Activated B cell treated with CpG ODN at 0.5 μM for 24 hours (primary cell): Measurements from ENCODE around the gene MGMT. TPM values are rescaled to one million over a fixed set of nuclear protein-coding genes. Genes with fewer than 3 reads are reported as not detected.

ENCODE experiments used
- ATAC-seq: fragments of 200-7000 bp; cut with Tn5 transposase; one replicate; pipeline ENCODE4 v1.10.0; 2021; ENCODE audit warnings: low read depth, mild to moderate bottlenecking, moderate library complexity
- CTCF ChIA-PET: fragments of 350-600 bp; sonication (Branson Sonifier 250); formaldehyde crosslinking; loops from one replicate; lab custom pipeline; 2021; ENCODE audit warnings: antibody characterized with exemption; lab: Charles Lee
- POLR2A ChIA-PET: fragments of 350-600 bp; sonication (Branson Sonifier 250); formaldehyde crosslinking; loops from one replicate; lab custom pipeline; 2021; ENCODE audit warnings: antibody characterized with exemption; lab: Charles Lee
- DNase-seq: peaks from one replicate; pipeline ENCODE4 v3.0.0; 2022
- H3K27ac Mint-ChIP-seq: one replicate; pipeline ENCODE4 v1.8.0; 2020; ENCODE audit warnings: mixed read lengths
- H3K27me3 Mint-ChIP-seq: one replicate; pipeline ENCODE4 v1.8.0; 2021; ENCODE audit warnings: mixed read lengths
- H3K36me3 Mint-ChIP-seq: one replicate; pipeline ENCODE4 v1.8.0; 2021; ENCODE audit warnings: low read depth, mixed read lengths
- H3K4me1 Mint-ChIP-seq: one replicate; pipeline ENCODE4 v1.8.0; 2021; ENCODE audit warnings: mixed read lengths
- H3K4me3 Mint-ChIP-seq: one replicate; pipeline ENCODE4 v1.8.0; 2020; ENCODE audit warnings: mild to moderate bottlenecking, mixed read lengths
- H3K9me3 Mint-ChIP-seq: one replicate; pipeline ENCODE4 v1.8.0; 2020; ENCODE audit warnings: mixed read lengths
- CTCF ChIP-seq: fragments of 200-600 bp; IDR thresholded peaks from one replicate; pipeline ENCODE4 v1.8.0; 2022; ENCODE audit warnings: antibody characterized with exemption, mild to moderate bottlenecking
- intact Hi-C: fragments of 100-400 bp; cut with micrococcal nuclease; formaldehyde crosslinking; loops from one replicate; pipeline ENCODE4 v1.15.1; 2024
- total RNA-seq: library from RNA; stranded (reverse); gene quantifications from 2 replicates; pipeline ENCODE4 v1.2.3, GENCODE V29; 2022

MGMT gene
- total RNA-seq, 1 donor from 2014 or later = 25.8 TPM

- peaks cover 11% of the 10 kb centered on the region for H3K4me1 Mint-ChIP-seq
- ChIA-PET CTCF (no interaction called here), POLR2A (no interaction called here)
- H3K36me3 Mint-ChIP-seq = peaks cover 3% of the 10 kb centered on the region
- H3K27ac Mint-ChIP-seq = no peak overlapping the region
- H3K9me3 Mint-ChIP-seq = peaks cover 6% of the 10 kb centered on the region
- no peaks in the 10 kb centered on the region for H3K27me3 Mint-ChIP-seq
- no peak for TF ChIP-seq CTCF
- intact Hi-C loops = no loop called here
- no peak for ATAC-seq
- no peak overlapping the region for H3K4me3 Mint-ChIP-seq
- DNase-seq = no peak
These were observed 154.7 kb downstream of the MGMT start for GRCh38 chr10:129621693-129622092.

GRCh38 chr10:129622291-129622690, 155.2 kb downstream of the MGMT start:
- intact Hi-C loops = no loop called here
- POLR2A ChIA-PET = no interaction called here
- DNase-seq (no peak), ATAC-seq (no peak)
- H3K9me3 Mint-ChIP-seq = peaks cover 2% of the 10 kb centered on the region
- H3K27me3 Mint-ChIP-seq = no peaks in the 10 kb centered on the region
- H3K4me1 Mint-ChIP-seq = peaks cover 14% of the 10 kb centered on the region
- peaks cover 3% of the 10 kb centered on the region for H3K36me3 Mint-ChIP-seq
- H3K4me3 Mint-ChIP-seq = no peak overlapping the region
- no peak for TF ChIP-seq CTCF
- CTCF ChIA-PET = no interaction called here
- H3K27ac Mint-ChIP-seq = no peak overlapping the region

GRCh38 chr10:129622736-129623135, 155.7 kb downstream of the MGMT start:
- peaks cover 15% of the 10 kb centered on the region for H3K4me1 Mint-ChIP-seq
- ATAC-seq (no peak), DNase-seq (no peak)
- no peaks in the 10 kb centered on the region for H3K9me3 Mint-ChIP-seq
- H3K27me3 Mint-ChIP-seq = no peaks in the 10 kb centered on the region
- CTCF ChIA-PET = no interaction called here
- peaks cover 3% of the 10 kb centered on the region for H3K36me3 Mint-ChIP-seq
- TF ChIP-seq CTCF = no peak
- intact Hi-C loops = no loop called here
- no peak overlapping the region for H3K4me3 Mint-ChIP-seq
- H3K27ac Mint-ChIP-seq = no peak overlapping the region
- POLR2A ChIA-PET = no interaction called here

- Mint-ChIP-seq H3K4me1 (peaks cover 14% of the 10 kb centered on the region), H3K27ac (no peak overlapping the region), H3K9me3 (no peaks in the 10 kb centered on the region), H3K36me3 (peaks cover 8% of the 10 kb centered on the region), H3K27me3 (no peaks in the 10 kb centered on the region), H3K4me3 (no peak overlapping the region)
- DNase-seq = no peak
- ATAC-seq = no peak
- ChIA-PET CTCF (no interaction called here), POLR2A (no interaction called here)
- TF ChIP-seq CTCF = no peak
- intact Hi-C loops = no loop called here
These were observed 157.5 kb downstream of the MGMT start for GRCh38 chr10:129624526-129624925.

GRCh38 chr10:129626309-129626708, 159.3 kb downstream of the MGMT start:
- Mint-ChIP-seq H3K4me1 (peaks cover 14% of the 10 kb centered on the region), H3K9me3 (no peaks in the 10 kb centered on the region), H3K36me3 (peaks cover 12% of the 10 kb centered on the region), H3K4me3 (no peak overlapping the region), H3K27ac (no peak overlapping the region), H3K27me3 (no peaks in the 10 kb centered on the region)
- ChIA-PET POLR2A (no interaction called here), CTCF (no interaction called here)
- no peak for TF ChIP-seq CTCF
- DNase-seq = no peak
- intact Hi-C loops = no loop called here
- ATAC-seq = no peak
